SKM-1 (cell line): Measurements from ENCODE around the gene UNC13D.
A peak's percentile ranks its signal among the peaks of the same experiment; 100 is the strongest.
"Not testable (repeated sequence)": the region's sequence is repeated elsewhere in the genome, so short reads cannot be mapped to it uniquely, and the experiment has no call there.

Experiments used
- DNase-seq: peaks from one replicate; lab custom pipeline; 2025; ENCODE audit not compliant: unreplicated experiment; lab: John Stamatoyannopoulos, UW

UNC13D gene

GRCh38 chr17:75807861-75808260 lies 36.3 kb downstream of the UNC13D start:
- DNase-seq = no peak

GRCh38 chr17:75806822-75807500 lies 37.2 kb downstream of the UNC13D start:
- DNase-seq = no peak

GRCh38 chr17:75803883-75804282 lies 40.3 kb downstream of the UNC13D start:
- DNase-seq = no peak

- DNase-seq = no peak
Measured at GRCh38 chr17:75799402-75799801, 44.8 kb downstream of the UNC13D start.

GRCh38 chr17:75795820-75796607 lies 48.2 kb downstream of the UNC13D start:
- no peak for DNase-seq

- no peak for DNase-seq
Measured at GRCh38 chr17:75793460-75793859, 50.7 kb downstream of the UNC13D start.

GRCh38 chr17:75791254-75791653 lies 53.0 kb downstream of the UNC13D start:
- DNase-seq = no peak

- peak; percentile 60 for DNase-seq
Measured at GRCh38 chr17:75785016-75785890, 59.0 kb downstream of the UNC13D start.

- peak; percentile 95 for DNase-seq
Measured at GRCh38 chr17:75784473-75785015, 59.7 kb downstream of the UNC13D start, which contains the start of gene UNK. Gene UNK (plus strand): TSS chr17:75784806. CDS start chr17:75784881, 75 bp downstream.

GRCh38 chr17:75783803-75784472 lies 60.3 kb downstream of the UNC13D start:
- no peak for DNase-seq

GRCh38 chr17:75783069-75783783 lies 61.0 kb downstream of the UNC13D start:
- DNase-seq = peak; percentile 83

- no peak for DNase-seq
Measured at GRCh38 chr17:75779987-75780889, 64.0 kb downstream of the UNC13D start.

- peak; percentile 98 for DNase-seq
Measured at GRCh38 chr17:75779250-75779986, 64.8 kb downstream of the UNC13D start.

- DNase-seq = no peak
Measured at GRCh38 chr17:75778861-75779249, 65.3 kb downstream of the UNC13D start.

- DNase-seq = not testable (repeated sequence)
Measured at GRCh38 chr17:75778066-75778860, 65.9 kb downstream of the UNC13D start.

- no peak for DNase-seq
Measured at GRCh38 chr17:75777296-75777922, 66.8 kb downstream of the UNC13D start.
